Measurements from ENCODE around the gene DYSF.

GRCh38 chr2:71607151-71607889 is 154.0 kb downstream of the DYSF start:
- no peak for TF ChIP-seq CTCF (IDR thresholded peaks at IDR 0.05)
- TF ChIP-seq SIN3A (IDR thresholded peaks at IDR 0.05; ENCODE audit: borderline replicate concordance, insufficient read depth, low read depth, low read length), result no peak
- TF ChIP-seq POLR2AphosphoS5 (IDR thresholded peaks at IDR 0.05; ENCODE audit: low read depth, low read length), result no peak
- no peak for TF ChIP-seq REST (IDR thresholded peaks at IDR 0.05; ENCODE audit: insufficient read depth in 1 of 2, low read depth in 2 of 2, low read length in 1 of 2)
- no peak for TF ChIP-seq TCF7L2 (IDR thresholded peaks at IDR 0.05; ENCODE audit: low read depth, low read length)
